Gastrocnemius medialis (tissue), 4 donors: ENCODE data around the gene STS. TPM values are rescaled to one million over a fixed set of nuclear protein-coding genes. Genes with fewer than 3 reads are reported as not detected.
A peak's percentile ranks its signal among the peaks of the same experiment; 100 is the strongest.

ENCODE experiments used
- ATAC-seq, 2 donors: fragments of 150-250 bp; one replicate each; pipeline ENCODE4 v1.9.1; 2016
- DNase-seq, 2 donors: peaks; one replicate each; pipeline ENCODE4 v3.0.0-alpha.2; 2019
- H3K27ac ChIP-seq, 4 donors: fragments of 200-600 bp; sonication (generic); 1 replicate in 1 of 4; 2 replicates in 3 of 4; pipeline ENCODE4 v1.5.1; 2016 to 2018; ENCODE audit warnings: mild to moderate bottlenecking in 2 of 4, moderate library complexity in 1 of 4
- H3K27me3 ChIP-seq, 3 donors: fragments of 200-600 bp; sonication (generic) in 2 of 3; 1 replicate in 1 of 3; 2 replicates in 2 of 3; pipeline versions ENCODE4 v1.5.1 to v1.6.0; 2016 to 2019; ENCODE audit warnings: mild to moderate bottlenecking in 1 of 3, moderate library complexity in 1 of 3
- H3K36me3 ChIP-seq, 2 donors: fragments of 200-600 bp; sonication (generic) in 1 of 2; one replicate each; pipeline ENCODE4 v1.5.1; 2017 to 2018
- H3K4me1 ChIP-seq, 2 donors: fragments of 200-600 bp; sonication (generic) in 1 of 2; one replicate each; pipeline ENCODE4 v1.5.1; 2016 to 2017; ENCODE audit warnings: mild to moderate bottlenecking in 2 of 2
- H3K4me3 ChIP-seq, 4 donors: fragments of 200-600 bp; sonication (generic) in 3 of 4; 1 replicate in 1 of 4; 2 replicates in 3 of 4; pipeline ENCODE4 v1.5.1; 2016 to 2019; ENCODE audit warnings: mild to moderate bottlenecking in 2 of 4
- H3K9me3 ChIP-seq, 3 donors: fragments of 200-600 bp; sonication (generic) in 2 of 3; 1 replicate in 1 of 3; 2 replicates in 2 of 3; pipeline ENCODE4 v1.5.1; 2016 to 2019
- POLR2A ChIP-seq, 2 donors: fragments of 450-650 bp; IDR thresholded peaks; one replicate each; pipeline ENCODE4 v1.6.1; 2017; ENCODE audit warnings: antibody characterized with exemption in 2 of 2, mild to moderate bottlenecking in 2 of 2, moderate library complexity in 2 of 2
- in situ Hi-C, 4 donors: fragments of 200-750 bp; cut with MboI; loops; one replicate each; pipeline versions ENCODE4 v1.15.0 to v1.8.0; 2017; ENCODE audit warnings: low sequenced_read_pairs in 4 of 4
- intact Hi-C: fragments of 100-400 bp; cut with DNase I; formaldehyde crosslinking; loops from one replicate; pipeline ENCODE4 v1.15.1; 2023; ENCODE audit warnings: low total_unique reads
- total RNA-seq, 4 donors: library from RNA; depleted of rRNA; stranded (reverse); fragments of >200 nt; gene quantifications; one replicate each; pipeline versions ENCODE4 v1.1.0 to v1.2.3, GENCODE V29; 2016
- TF ChIP-seq, protein P1 (sequence below), 5 experiments: fragments of 450-650 bp in 3 of 5; fragments of 200-600 bp in 2 of 5; sonication (generic) in 2 of 5; IDR thresholded peaks in 4 of 5; conservative IDR thresholded peaks in 1 of 5; 1 replicate in 4 of 5; 2 replicates in 1 of 5; pipeline ENCODE4 v1.5.1; 2016 to 2019; ENCODE audit warnings: antibody characterized with exemption in 5 of 5, mild to moderate bottlenecking in 3 of 5, moderate library complexity in 3 of 5

The STS gene
- total RNA-seq, 4 donors from 2014 or later = 1.7 to 6.7 (median 4.4) TPM

DNA sequence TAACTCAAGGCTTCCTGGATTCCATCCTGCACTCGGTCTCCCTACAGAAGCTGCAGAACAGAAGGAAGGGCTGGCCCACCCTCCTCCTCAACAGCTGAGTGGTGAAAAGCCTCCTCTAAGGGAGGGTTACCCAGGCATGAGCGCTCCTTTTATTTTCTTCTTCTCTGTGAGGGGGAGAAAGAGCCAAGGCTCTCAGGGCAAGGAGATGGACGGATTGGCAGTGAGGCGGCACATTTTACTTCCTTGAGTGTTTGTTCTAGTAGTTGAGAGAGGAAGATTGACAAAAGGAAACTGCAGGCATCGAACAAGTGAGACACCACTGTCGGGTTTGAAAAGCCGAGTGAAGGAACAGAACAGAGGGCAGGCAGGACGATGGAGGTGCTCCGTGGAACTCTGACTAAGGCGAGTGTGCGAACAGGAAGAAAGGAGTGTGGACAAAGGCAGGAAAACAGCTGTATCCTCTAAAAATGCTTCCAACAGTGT, 38.4 kb upstream of the STS start:
- ATAC-seq (no peak), DNase-seq (no peak)
- Histone ChIP-seq H3K36me3 (peaks cover 0 to 13% of the 10 kb centered on the region in 2 donors), H3K27ac (peak overlapping the region in 1 of 4 donors; percentile 15), H3K9me3 (no peaks in the 10 kb centered on the region), H3K4me3 (no peak overlapping the region), H3K4me1 (no peaks in the 10 kb centered on the region), H3K27me3 (no peaks in the 10 kb centered on the region)
- intact Hi-C loops = no loop called here
- TF ChIP-seq, protein P1, sequence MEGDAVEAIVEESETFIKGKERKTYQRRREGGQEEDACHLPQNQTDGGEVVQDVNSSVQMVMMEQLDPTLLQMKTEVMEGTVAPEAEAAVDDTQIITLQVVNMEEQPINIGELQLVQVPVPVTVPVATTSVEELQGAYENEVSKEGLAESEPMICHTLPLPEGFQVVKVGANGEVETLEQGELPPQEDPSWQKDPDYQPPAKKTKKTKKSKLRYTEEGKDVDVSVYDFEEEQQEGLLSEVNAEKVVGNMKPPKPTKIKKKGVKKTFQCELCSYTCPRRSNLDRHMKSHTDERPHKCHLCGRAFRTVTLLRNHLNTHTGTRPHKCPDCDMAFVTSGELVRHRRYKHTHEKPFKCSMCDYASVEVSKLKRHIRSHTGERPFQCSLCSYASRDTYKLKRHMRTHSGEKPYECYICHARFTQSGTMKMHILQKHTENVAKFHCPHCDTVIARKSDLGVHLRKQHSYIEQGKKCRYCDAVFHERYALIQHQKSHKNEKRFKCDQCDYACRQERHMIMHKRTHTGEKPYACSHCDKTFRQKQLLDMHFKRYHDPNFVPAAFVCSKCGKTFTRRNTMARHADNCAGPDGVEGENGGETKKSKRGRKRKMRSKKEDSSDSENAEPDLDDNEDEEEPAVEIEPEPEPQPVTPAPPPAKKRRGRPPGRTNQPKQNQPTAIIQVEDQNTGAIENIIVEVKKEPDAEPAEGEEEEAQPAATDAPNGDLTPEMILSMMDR (IDR thresholded peaks at IDR 0.05 in 4 of 5, conservative IDR thresholded peaks at IDR 0.05 in 1 of 5) = no peak
- TF ChIP-seq POLR2A (IDR thresholded peaks at IDR 0.05) = no peak
- in situ Hi-C loops = no loop called here

DNA sequence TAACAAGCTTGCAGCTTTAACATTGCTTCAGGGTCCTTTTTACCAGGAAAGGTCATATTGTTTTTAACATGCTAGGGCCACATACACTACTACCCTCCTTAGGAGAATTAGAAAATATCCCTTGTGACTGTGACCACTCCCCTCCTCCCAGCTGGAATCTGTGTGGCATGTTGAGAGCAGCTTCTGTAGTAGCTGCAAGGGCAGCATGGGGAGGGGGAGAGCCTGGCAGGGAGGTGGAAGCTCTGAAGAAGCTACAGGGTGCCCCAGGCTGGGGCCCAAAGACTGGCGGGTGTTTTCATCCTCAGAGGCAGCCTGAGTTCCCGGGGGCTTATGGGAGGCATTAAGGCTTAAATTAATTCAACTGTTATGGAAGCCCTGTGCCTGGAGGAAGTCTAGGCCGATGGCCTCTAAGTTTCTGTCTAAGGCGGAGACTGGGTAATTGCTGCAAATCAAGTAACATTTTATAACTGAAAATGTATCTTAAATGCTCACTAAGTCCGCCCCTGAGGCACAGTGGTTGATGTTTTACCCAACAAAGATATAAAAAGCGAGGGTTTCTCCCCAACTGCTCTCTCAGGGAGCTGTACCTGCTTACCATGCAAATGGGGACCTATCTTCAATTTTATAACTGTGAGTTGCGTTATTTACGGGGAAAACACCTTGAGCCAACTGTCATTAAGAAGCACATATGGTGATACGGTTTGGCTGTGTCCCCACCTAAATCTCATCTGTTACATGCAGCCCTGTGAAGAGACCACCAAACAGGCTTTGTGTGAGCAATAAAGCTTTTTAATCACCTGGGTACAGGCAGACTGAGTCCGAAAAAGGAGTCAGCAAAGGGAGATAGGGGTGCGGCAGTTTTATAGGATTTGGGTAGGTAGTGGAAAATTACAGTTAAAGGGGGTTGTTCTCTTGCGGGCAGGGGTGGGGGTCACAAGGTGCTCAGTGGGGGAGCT, 37.4 kb upstream of the STS start:
- H3K27me3 ChIP-seq = no peaks in the 10 kb centered on the region
- H3K4me3 ChIP-seq = no peak overlapping the region
- in situ Hi-C loops = no loop called here
- H3K4me1 ChIP-seq = peaks cover 0 to 4% of the 10 kb centered on the region in 2 donors
- TF ChIP-seq POLR2A (IDR thresholded peaks at IDR 0.05) = no peak
- TF ChIP-seq, protein P1 (IDR thresholded peaks at IDR 0.05 in 4 of 5, conservative IDR thresholded peaks at IDR 0.05 in 1 of 5) = no peak
- ATAC-seq = no peak
- peaks cover 0 to 5% of the 10 kb centered on the region in 2 donors for H3K36me3 ChIP-seq
- H3K9me3 ChIP-seq = no peaks in the 10 kb centered on the region
- no peak overlapping the region for H3K27ac ChIP-seq
- intact Hi-C loops = no loop called here
- DNase-seq = no peak

DNA sequence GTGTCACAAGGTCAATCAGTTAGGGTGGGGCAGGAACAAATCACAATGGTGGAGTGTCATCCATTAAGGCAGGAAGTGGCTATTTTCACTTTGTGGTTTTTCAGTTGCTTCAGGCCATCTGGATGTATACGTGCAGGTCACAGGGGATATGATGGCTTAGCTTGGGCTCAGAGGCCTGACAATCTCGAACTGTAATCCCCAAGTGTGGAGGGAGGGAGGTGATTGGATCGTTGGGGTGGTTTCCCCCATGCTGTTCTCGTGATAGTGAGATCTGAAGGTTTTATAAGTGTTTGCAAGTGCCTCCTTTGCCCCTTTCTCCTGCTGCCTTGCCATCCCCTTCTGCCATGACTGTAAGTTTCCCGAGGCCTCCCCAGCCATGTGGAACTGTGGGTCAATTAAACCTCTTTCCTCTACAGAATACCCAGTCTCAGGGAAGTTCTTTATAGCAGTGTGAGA, 36.7 kb upstream of the STS start:
- Histone ChIP-seq H3K9me3 (no peaks in the 10 kb centered on the region), H3K4me1 (peaks cover 0 to 11% of the 10 kb centered on the region in 2 donors), H3K36me3 (no peaks in the 10 kb centered on the region), H3K27me3 (no peaks in the 10 kb centered on the region), H3K4me3 (no peak overlapping the region), H3K27ac (no peak overlapping the region)
- DNase-seq (no peak), ATAC-seq (no peak)
- no peak for TF ChIP-seq POLR2A (IDR thresholded peaks at IDR 0.05)
- TF ChIP-seq, protein P1 (IDR thresholded peaks at IDR 0.05 in 4 of 5, conservative IDR thresholded peaks at IDR 0.05 in 1 of 5) = no peak
- in situ Hi-C loops = no loop called here
- intact Hi-C loops = no loop called here

DNA sequence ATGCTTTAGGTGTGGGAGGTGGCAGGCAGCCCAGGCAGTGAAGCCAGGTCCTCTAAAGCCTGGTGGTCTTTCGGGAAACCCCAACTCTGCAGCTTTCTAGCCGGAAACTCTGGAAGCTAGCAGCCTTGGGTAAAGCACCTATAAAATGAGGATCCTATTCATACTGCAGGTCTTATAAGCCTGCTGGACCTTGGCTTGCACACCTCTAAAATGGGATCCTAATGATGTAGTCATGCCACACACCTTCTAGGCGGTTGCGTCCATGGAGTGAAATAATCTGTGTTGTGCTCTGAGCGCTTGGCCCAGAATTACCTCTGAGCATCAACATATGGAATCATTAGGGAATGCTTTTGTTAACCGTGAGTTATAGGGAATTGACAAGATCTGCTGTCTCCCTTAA, 36.0 kb upstream of the STS start:
- Histone ChIP-seq H3K27me3 (no peaks in the 10 kb centered on the region), H3K36me3 (no peaks in the 10 kb centered on the region), H3K27ac (no peak overlapping the region), H3K4me1 (peaks cover 0 to 14% of the 10 kb centered on the region in 2 donors), H3K9me3 (no peaks in the 10 kb centered on the region), H3K4me3 (no peak overlapping the region)
- intact Hi-C loops = no loop called here
- TF ChIP-seq, protein P1 (IDR thresholded peaks at IDR 0.05 in 4 of 5, conservative IDR thresholded peaks at IDR 0.05 in 1 of 5) = no peak
- TF ChIP-seq POLR2A (IDR thresholded peaks at IDR 0.05) = no peak
- in situ Hi-C loops = no loop called here
- no peak for DNase-seq
- no peak for ATAC-seq
